Endothelial cell of umbilical vein (primary cell): ENCODE results near the gene CASP5. TPM values are rescaled to one million over a fixed set of nuclear protein-coding genes. Genes with fewer than 3 reads are reported as not detected.

ENCODE experiments used
- BruUV-seq: library from RNA; stranded (reverse); fragments of 400-500 nt; replicated peaks from 2 replicates; lab custom pipeline; 2021; lab: Mats Ljungman, UMichigan
- CTCF ChIA-PET: fragments of 300-600, 350-600 bp; sonication (Branson Sonifier 250); formaldehyde crosslinking; loops from one replicate; lab custom pipeline; 2021; ENCODE audit warnings: antibody characterized with exemption, inconsistent platforms; lab: Charles Lee
- POLR2A ChIA-PET: fragments of 300-600, 350-600 bp; sonication (Branson Sonifier 250); formaldehyde crosslinking; loops from one replicate; lab custom pipeline; 2021; ENCODE audit warnings: antibody characterized with exemption, inconsistent platforms; lab: Charles Lee
- DNase-seq: peaks from one replicate; pipeline ENCODE4 v3.0.0-alpha.2; 2011; ENCODE audit warnings: low read depth, low spot score
- FAIRE-seq: peaks from 2 replicates; lab custom pipeline; 2011; peaks lifted over from hg19 to GRCh38; lab: Jason Lieb, UNC
- H2AFZ ChIP-seq: 2 replicates; pipeline ENCODE4 v1.6.0; 2012; ENCODE audit warnings: low read depth, low read length, control low read depth, inconsistent platforms
- H3K27ac ChIP-seq: 2 replicates; pipeline ENCODE4 v1.5.1; 2011; ENCODE audit warnings: low read depth, mild to moderate bottlenecking, control low read depth, low read length, moderate library complexity; ENCODE audit not compliant: insufficient read depth
- H3K27me3 ChIP-seq, 2 experiments: 2 replicates each; pipeline versions ENCODE4 v1.6.0 to v1.6.1; 2011; ENCODE audit warnings: low read length in 2 of 2, mixed read lengths in 1 of 2; ENCODE audit not compliant: control insufficient read depth in 2 of 2, insufficient read depth in 2 of 2
- H3K36me3 ChIP-seq, 2 experiments: 2 replicates in 1 of 2; 3 replicates in 1 of 2; pipeline ENCODE4 v1.5.1; 2011; ENCODE audit warnings: low read length in 2 of 2, mild to moderate bottlenecking in 1 of 2, moderate library complexity in 1 of 2; ENCODE audit not compliant: control insufficient read depth in 2 of 2, insufficient read depth in 2 of 2; ENCODE audit errors: extremely low read depth in 1 of 2
- H3K4me1 ChIP-seq: 3 replicates; pipeline ENCODE4 v1.5.1; 2011; ENCODE audit warnings: mild to moderate bottlenecking, low read length; ENCODE audit not compliant: control insufficient read depth, insufficient read depth; ENCODE audit errors: extremely low read depth
- H3K4me2 ChIP-seq: 2 replicates; pipeline ENCODE4 v1.6.1; 2011; ENCODE audit warnings: low read length, control low read depth, mixed read lengths; ENCODE audit not compliant: insufficient read depth
- H3K4me3 ChIP-seq, 3 experiments: fragments of 200-600 bp in 1 of 3; sonication (generic), shearing (Covaris generic) in 1 of 3; replicated peaks in 1 of 3; 2 replicates each; pipeline ENCODE4 v1.5.1; 2011 to 2016; ENCODE audit warnings: control low read depth in 3 of 3, low read length in 3 of 3, mild to moderate bottlenecking in 2 of 3, inconsistent platforms in 1 of 3, low read depth in 1 of 3, moderate library complexity in 1 of 3; ENCODE audit not compliant: insufficient read depth in 1 of 3
- H3K79me2 ChIP-seq: 2 replicates; pipeline ENCODE4 v1.6.0; 2012; ENCODE audit warnings: low read length, inconsistent platforms; ENCODE audit not compliant: control insufficient read depth, insufficient read depth
- H3K9ac ChIP-seq: replicated peaks from 2 replicates; pipeline ENCODE3; 2011; ENCODE audit warnings: low read length, control low read depth; ENCODE audit not compliant: insufficient read depth; ENCODE audit errors: extremely low read depth
- H3K9me1 ChIP-seq: replicated peaks from 3 replicates; pipeline ENCODE4 v1.6.0; 2011; ENCODE audit warnings: mild to moderate bottlenecking, low read length; ENCODE audit not compliant: control insufficient read depth, insufficient read depth; ENCODE audit errors: extremely low read depth
- H3K9me3 ChIP-seq: replicated peaks from 2 replicates; pipeline ENCODE4 v1.5.1; 2012; ENCODE audit warnings: low read length, inconsistent platforms; ENCODE audit not compliant: control insufficient read depth, insufficient read depth
- H4K20me1 ChIP-seq: replicated peaks from 2 replicates; pipeline ENCODE3; 2011; ENCODE audit warnings: mild to moderate bottlenecking, low read length; ENCODE audit not compliant: control insufficient read depth, insufficient read depth; ENCODE audit errors: extremely low read depth
- EZH2 ChIP-seq: IDR thresholded peaks from 2 replicates; pipeline ENCODE4 v1.6.1; 2012; ENCODE audit warnings: borderline replicate concordance, low read depth, mild to moderate bottlenecking, moderate library complexity, low read length, inconsistent platforms; ENCODE audit not compliant: severe bottlenecking
- FOS ChIP-seq: IDR thresholded peaks from 2 replicates; pipeline ENCODE4 v1.6.1; 2011; ENCODE audit warnings: mild to moderate bottlenecking, low read length, moderate library complexity, borderline replicate concordance; ENCODE audit not compliant: insufficient read depth
- GATA2 ChIP-seq: IDR thresholded peaks from 2 replicates; pipeline ENCODE4 v1.7.0; 2011; ENCODE audit warnings: low read depth, mild to moderate bottlenecking, moderate library complexity, mixed read lengths, low read length; ENCODE audit not compliant: insufficient read length, insufficient read depth
- JUN ChIP-seq: IDR thresholded peaks from 2 replicates; pipeline ENCODE4 v1.6.1; 2011; ENCODE audit warnings: borderline replicate concordance, low read depth; ENCODE audit not compliant: insufficient read length, insufficient read depth
- MYC ChIP-seq: IDR thresholded peaks from one replicate; pipeline ENCODE4 v1.6.1; 2011; ENCODE audit warnings: mild to moderate bottlenecking, low read depth, low read length
- POLR2A ChIP-seq: IDR thresholded peaks from 2 replicates; pipeline ENCODE4 v1.6.1; 2012; ENCODE audit warnings: low read depth, mild to moderate bottlenecking, control low read depth, low read length
- POLR2AphosphoS5 ChIP-seq: IDR thresholded peaks from 2 replicates; pipeline ENCODE4 v1.6.1; 2012; ENCODE audit warnings: low read depth, mild to moderate bottlenecking, control low read depth, low read length, moderate library complexity; ENCODE audit not compliant: insufficient read depth
- dilution Hi-C: fragments of 300-500 bp; cut with MboI; formaldehyde crosslinking; loops from one replicate; pipeline ENCODE4 v1.15.0; 2019; ENCODE audit warnings: low sequenced_read_pairs; ENCODE audit not compliant: extremely low pct_ligation_motif_present
- intact Hi-C: fragments of 100-400 bp; cut with micrococcal nuclease; formaldehyde crosslinking; loops from one replicate; pipeline ENCODE4 v1.10.0; 2022
- polyA plus RNA-seq, 4 experiments: library from polyadenylated mRNA; depleted of rRNA in 3 of 4; stranded (reverse) in 3 of 4; unstranded in 1 of 4; fragments of >200 nt; gene quantifications; 2 replicates each; pipeline versions ENCODE4 v1.2.1 to v1.2.3, GENCODE V29; 2011 to 2012; ENCODE audit warnings: missing spikeins in 1 of 4
- total RNA-seq: library from RNA; stranded (reverse); gene quantifications from 2 replicates; pipeline ENCODE4 v1.2.3, GENCODE V29; 2021
- TF ChIP-seq, protein P1 (sequence below): IDR thresholded peaks from 2 replicates; pipeline ENCODE4 v1.6.1; 2011; ENCODE audit not compliant: insufficient read depth, insufficient read length
- TF ChIP-seq, protein P2 (sequence below), 2 donors: IDR thresholded peaks; 1 replicate in 1 of 2; 2 replicates in 1 of 2; pipeline ENCODE4 v1.5.1; 2011; ENCODE audit warnings: low read length in 2 of 2, mild to moderate bottlenecking in 2 of 2, moderate library complexity in 2 of 2, control low read depth in 1 of 2, inconsistent platforms in 1 of 2, low read depth in 1 of 2; ENCODE audit not compliant: insufficient read depth in 1 of 2; ENCODE audit errors: extremely low read depth in 1 of 2

CASP5 gene
- total and polyA plus RNA-seq, 2 donors (not counting 3 experiments of a cell fraction or from before 2014, with no cell fraction given): not detected

DNA sequence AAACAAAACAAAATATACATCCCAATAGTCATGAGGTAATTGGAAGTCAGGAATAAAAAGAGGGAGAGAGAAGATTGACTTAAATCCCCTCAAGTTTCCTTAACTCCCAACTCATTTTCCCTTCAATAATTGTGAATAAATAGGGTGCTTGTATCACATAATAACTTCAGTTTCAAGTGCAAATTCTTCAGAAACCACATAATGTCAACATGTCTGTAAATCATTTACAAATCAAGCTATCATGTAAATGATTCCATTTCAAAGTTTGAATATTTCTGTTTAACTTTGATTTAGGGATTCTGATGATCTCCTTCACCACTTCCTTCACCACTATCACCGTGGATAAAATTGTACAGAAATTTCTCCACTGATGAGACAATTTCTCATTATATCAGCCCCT lies 23.2 kb downstream of the CASP5 start:
- no TSS peak for BruUV-seq
- Histone ChIP-seq H3K27ac (no peak overlapping the region), H3K4me1 (peaks cover 4% of the 10 kb centered on the region), H3K9ac (no peak overlapping the region), H3K9me3 (no peaks in the 10 kb centered on the region), H3K4me3 (no peak overlapping the region), H2AFZ (no peak overlapping the region), H3K27me3 (no peaks in the 10 kb centered on the region), H3K79me2 (no peaks in the 10 kb centered on the region), H4K20me1 (no peaks in the 10 kb centered on the region), H3K9me1 (no peaks in the 10 kb centered on the region), H3K4me2 (no peak overlapping the region), H3K36me3 (no peaks in the 10 kb centered on the region)
- POLR2A ChIA-PET: no interaction called here
- intact Hi-C loops (no loop called here), dilution Hi-C loops (no loop called here)
- DNase-seq (no peak), FAIRE-seq (no peak)
- TF ChIP-seq, protein P1, sequence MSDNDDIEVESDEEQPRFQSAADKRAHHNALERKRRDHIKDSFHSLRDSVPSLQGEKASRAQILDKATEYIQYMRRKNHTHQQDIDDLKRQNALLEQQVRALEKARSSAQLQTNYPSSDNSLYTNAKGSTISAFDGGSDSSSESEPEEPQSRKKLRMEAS: no peak
- TF ChIP-seq, protein P2, sequence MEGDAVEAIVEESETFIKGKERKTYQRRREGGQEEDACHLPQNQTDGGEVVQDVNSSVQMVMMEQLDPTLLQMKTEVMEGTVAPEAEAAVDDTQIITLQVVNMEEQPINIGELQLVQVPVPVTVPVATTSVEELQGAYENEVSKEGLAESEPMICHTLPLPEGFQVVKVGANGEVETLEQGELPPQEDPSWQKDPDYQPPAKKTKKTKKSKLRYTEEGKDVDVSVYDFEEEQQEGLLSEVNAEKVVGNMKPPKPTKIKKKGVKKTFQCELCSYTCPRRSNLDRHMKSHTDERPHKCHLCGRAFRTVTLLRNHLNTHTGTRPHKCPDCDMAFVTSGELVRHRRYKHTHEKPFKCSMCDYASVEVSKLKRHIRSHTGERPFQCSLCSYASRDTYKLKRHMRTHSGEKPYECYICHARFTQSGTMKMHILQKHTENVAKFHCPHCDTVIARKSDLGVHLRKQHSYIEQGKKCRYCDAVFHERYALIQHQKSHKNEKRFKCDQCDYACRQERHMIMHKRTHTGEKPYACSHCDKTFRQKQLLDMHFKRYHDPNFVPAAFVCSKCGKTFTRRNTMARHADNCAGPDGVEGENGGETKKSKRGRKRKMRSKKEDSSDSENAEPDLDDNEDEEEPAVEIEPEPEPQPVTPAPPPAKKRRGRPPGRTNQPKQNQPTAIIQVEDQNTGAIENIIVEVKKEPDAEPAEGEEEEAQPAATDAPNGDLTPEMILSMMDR (IDR thresholded peaks at IDR 0.05; ENCODE audit: extremely low read depth in 1 of 2, insufficient read depth in 1 of 2, low read depth in 1 of 2, low read length in 2 of 2): no peak
- TF ChIP-seq POLR2A (no peak), POLR2AphosphoS5 (no peak), JUN (no peak), MYC (no peak), EZH2 (no peak), GATA2 (no peak), FOS (no peak)
- CTCF ChIA-PET: no interaction called here
